PC-9 (cell line): Measurements from ENCODE around the gene HMOX1. TPM values are rescaled to one million over a fixed set of nuclear protein-coding genes. Genes with fewer than 3 reads are reported as not detected.

Experiments
- Bru-seq: library from RNA; stranded (reverse); fragments of 400-500 nt; gene quantifications from one replicate; lab custom pipeline; 2021; lab: Mats Ljungman, UMichigan
- BruChase-seq, 2 experiments: library from RNA; stranded (reverse); fragments of 400-500 nt; gene quantifications; one replicate each; lab custom pipeline; 2021; lab: Mats Ljungman, UMichigan
- BruUV-seq: library from RNA; stranded (reverse); fragments of 400-500 nt; replicated peaks from 2 replicates; lab custom pipeline; 2021; lab: Mats Ljungman, UMichigan
- CTCF ChIA-PET: fragments of 300-600 bp; sonication (Branson Sonifier 250); formaldehyde crosslinking; loops from one replicate; lab custom pipeline; 2022; ENCODE audit warnings: antibody characterized with exemption; lab: Charles Lee
- POLR2A ChIA-PET: fragments of 300-600 bp; sonication (Branson Sonifier 250); formaldehyde crosslinking; loops from one replicate; lab custom pipeline; 2022; ENCODE audit warnings: antibody characterized with exemption; ENCODE audit not compliant: unreplicated experiment; lab: Charles Lee
- DNase-seq, 2 experiments: peaks; one replicate each; pipeline versions ENCODE4 v3.0.0 to v3.0.0-alpha.2; 2015 to 2022; ENCODE audit warnings: mixed read lengths in 1 of 2
- H2AFZ ChIP-seq: fragments of 200-600 bp; sonication (generic); 2 replicates; pipeline ENCODE4 v1.8.1; 2017; ENCODE audit warnings: antibody characterized with exemption
- H3F3A ChIP-seq: fragments of 200-600 bp; sonication (generic); 2 replicates; pipeline ENCODE4 v1.8.1; 2017; ENCODE audit warnings: antibody characterized with exemption, mild to moderate bottlenecking, low read depth; ENCODE audit not compliant: insufficient read depth
- H3K27ac ChIP-seq: fragments of 200-600 bp; sonication (generic); 2 replicates; pipeline ENCODE4 v1.6.1; 2016; ENCODE audit warnings: mixed run types
- H3K27me3 ChIP-seq: fragments of 200-600 bp; sonication (generic); 2 replicates; pipeline ENCODE4 v1.6.1; 2016; ENCODE audit warnings: low read depth, mixed run types; ENCODE audit not compliant: insufficient read depth
- H3K36me3 ChIP-seq: fragments of 200-600 bp; sonication (generic); 2 replicates; pipeline ENCODE4 v1.6.1; 2016; ENCODE audit warnings: low read depth, mixed run types
- H3K4me1 ChIP-seq: fragments of 200-600 bp; sonication (generic); replicated peaks from 2 replicates; pipeline ENCODE4 v1.6.1; 2016; ENCODE audit warnings: mixed run types; ENCODE audit not compliant: insufficient read depth
- H3K4me2 ChIP-seq: fragments of 200-600 bp; sonication (generic); 2 replicates; pipeline ENCODE4 v1.6.1; 2017; ENCODE audit warnings: mixed run types
- H3K4me3 ChIP-seq: fragments of 200-600 bp; sonication (generic); 2 replicates; pipeline ENCODE4 v1.6.1; 2016; ENCODE audit warnings: mixed run types
- H3K79me2 ChIP-seq: fragments of 200-600 bp; sonication (generic); 2 replicates; pipeline ENCODE4 v1.6.1; 2017; ENCODE audit warnings: low read depth, mixed run types
- H3K9me2 ChIP-seq: fragments of 200-600 bp; sonication (generic); 2 replicates; pipeline ENCODE4 v1.8.1; 2017; ENCODE audit warnings: mild to moderate bottlenecking; ENCODE audit not compliant: insufficient read depth
- H3K9me3 ChIP-seq: fragments of 200-600 bp; sonication (generic); 2 replicates; pipeline ENCODE4 v1.8.1; 2016; ENCODE audit warnings: low read depth; ENCODE audit not compliant: insufficient read depth
- H4K20me1 ChIP-seq: fragments of 200-600 bp; sonication (generic); 2 replicates; pipeline ENCODE4 v1.8.1; 2017; ENCODE audit not compliant: insufficient read depth
- EZH2 ChIP-seq: fragments of 200-600 bp; sonication (generic); IDR thresholded peaks from 2 replicates; pipeline ENCODE4 v1.8.0; 2017; ENCODE audit warnings: antibody characterized with exemption, low read depth
- intact Hi-C: fragments of 100-400 bp; cut with micrococcal nuclease; formaldehyde crosslinking; loops from one replicate; pipeline ENCODE4 v1.10.0; 2022; ENCODE audit not compliant: unreplicated experiment
- long read RNA-seq: library from polyadenylated mRNA; stranded (forward); transcript quantifications from one replicate; pipeline ENCODE4 v2.0.0, GENCODE V29; 2022
- total RNA-seq: library from RNA; stranded (reverse); gene quantifications from 2 replicates; pipeline ENCODE4 v1.2.3, GENCODE V29; 2021
- TF ChIP-seq, protein P1 (sequence below): fragments of 200-600 bp; sonication (generic); conservative IDR thresholded peaks from 2 replicates; pipeline ENCODE4 v1.6.1; 2017; ENCODE audit warnings: mixed run types, antibody characterized with exemption, mild to moderate bottlenecking, moderate library complexity

HMOX1 gene, protein sequence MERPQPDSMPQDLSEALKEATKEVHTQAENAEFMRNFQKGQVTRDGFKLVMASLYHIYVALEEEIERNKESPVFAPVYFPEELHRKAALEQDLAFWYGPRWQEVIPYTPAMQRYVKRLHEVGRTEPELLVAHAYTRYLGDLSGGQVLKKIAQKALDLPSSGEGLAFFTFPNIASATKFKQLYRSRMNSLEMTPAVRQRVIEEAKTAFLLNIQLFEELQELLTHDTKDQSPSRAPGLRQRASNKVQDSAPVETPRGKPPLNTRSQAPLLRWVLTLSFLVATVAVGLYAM
- total RNA-seq (18.4 and 23.7 TPM in 2 replicates), Bru-seq, nascent RNA (percentile 60 among the genes with signal in this experiment), BruChase-seq, experiment 1, labeled RNA remaining after a 2-hour chase (percentile 51 among the genes with signal in this experiment), BruChase-seq, experiment 2, labeled RNA remaining after a 6-hour chase (percentile 61 among the genes with signal in this experiment)
- long read RNA-seq, transcript HMOX1-201 (5 exons, 1,822 nt) = major isoform, 6 of 14 reads
- long read RNA-seq, partial matches to known transcripts = 7 of 14 reads
- long read RNA-seq, other reads (novel, unspliced or antisense) = 1 of 14 reads

DNA sequence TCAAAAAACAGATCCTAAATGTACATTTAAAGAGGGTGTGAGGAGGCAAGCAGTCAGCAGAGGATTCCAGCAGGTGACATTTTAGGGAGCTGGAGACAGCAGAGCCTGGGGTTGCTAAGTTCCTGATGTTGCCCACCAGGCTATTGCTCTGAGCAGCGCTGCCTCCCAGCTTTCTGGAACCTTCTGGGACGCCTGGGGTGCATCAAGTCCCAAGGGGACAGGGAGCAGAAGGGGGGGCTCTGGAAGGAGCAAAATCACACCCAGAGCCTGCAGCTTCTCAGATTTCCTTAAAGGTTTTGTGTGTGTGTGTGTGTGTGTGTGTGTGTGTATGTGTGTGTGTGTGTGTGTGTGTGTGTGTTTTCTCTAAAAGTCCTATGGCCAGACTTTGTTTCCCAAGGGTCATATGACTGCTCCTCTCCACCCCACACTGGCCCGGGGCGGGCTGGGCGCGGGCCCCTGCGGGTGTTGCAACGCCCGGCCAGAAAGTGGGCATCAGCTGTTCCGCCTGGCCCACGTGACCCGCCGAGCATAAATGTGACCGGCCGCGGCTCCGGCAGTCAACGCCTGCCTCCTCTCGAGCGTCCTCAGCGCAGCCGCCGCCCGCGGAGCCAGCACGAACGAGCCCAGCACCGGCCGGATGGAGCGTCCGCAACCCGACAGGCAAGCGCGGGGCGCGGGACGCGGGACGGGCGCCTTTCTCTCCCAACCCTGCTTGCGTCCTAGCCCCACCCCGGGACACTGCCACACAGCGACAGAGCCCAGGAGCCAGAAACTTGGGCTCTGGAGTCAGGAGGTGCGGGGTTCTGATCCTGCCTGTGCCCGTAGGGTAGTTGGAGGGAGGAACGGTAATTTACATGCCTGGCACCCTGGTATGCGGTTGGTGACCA, at the start of gene HMOX1:
Gene HMOX1 (plus strand): TSS at position 560 of the 887 bp plus-strand sequence. CDS start 78 bp downstream, at position 638.
- intact Hi-C loops = no loop called here
- POLR2A ChIA-PET = interaction anchor here (0.5 to 0.7 kb wide), 4 partner anchors 30 to 132 kb away, joined by 3 to 11 read pairs (median 5); no protein-coding TSS in a partner anchor
- no TSS peak for BruUV-seq

DNA sequence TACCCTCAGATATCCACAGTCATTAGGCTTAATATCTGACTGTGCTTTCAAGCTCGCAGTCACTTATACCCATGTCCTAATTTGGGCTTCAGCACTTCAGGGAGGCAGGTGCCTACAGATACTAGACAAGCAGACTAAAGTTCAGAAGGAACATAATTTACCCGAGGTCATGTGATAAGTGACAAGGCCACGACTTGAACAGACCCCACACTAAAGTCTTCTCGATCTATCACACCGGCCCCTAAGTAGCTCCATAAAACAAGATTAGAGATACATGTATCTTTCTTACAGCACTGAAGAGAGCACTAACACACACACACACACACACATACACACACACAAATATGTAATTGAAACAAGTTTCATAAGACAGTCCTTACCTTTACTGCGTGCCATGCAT, 48.6 kb upstream of the HMOX1 start:
- Histone ChIP-seq H3K4me2 (no peak overlapping the region), H3K4me3 (no peak overlapping the region), H3K4me1 (0 out of 2 replicates have a peak, but pooled peaks cover 4% of the 10 kb centered on the region), H3K36me3 (peaks cover 14% of the 10 kb centered on the region), H3K27me3 (no peaks in the 10 kb centered on the region), H2AFZ (no peak overlapping the region), H3K9me3 (no peaks in the 10 kb centered on the region), H3K79me2 (no peaks in the 10 kb centered on the region), H4K20me1 (no peaks in the 10 kb centered on the region; the same call in 1 of the 2 replicates), H3F3A (peaks cover 8% of the 10 kb centered on the region; the same call in 1 of the 2 replicates), H3K9me2 (no peaks in the 10 kb centered on the region), H3K27ac (no peak overlapping the region)
- intact Hi-C loops = no loop called here
- ChIA-PET POLR2A (no interaction called here), CTCF (no interaction called here)
- no peak for DNase-seq
- BruUV-seq = no TSS peak
- TF ChIP-seq, protein P1, sequence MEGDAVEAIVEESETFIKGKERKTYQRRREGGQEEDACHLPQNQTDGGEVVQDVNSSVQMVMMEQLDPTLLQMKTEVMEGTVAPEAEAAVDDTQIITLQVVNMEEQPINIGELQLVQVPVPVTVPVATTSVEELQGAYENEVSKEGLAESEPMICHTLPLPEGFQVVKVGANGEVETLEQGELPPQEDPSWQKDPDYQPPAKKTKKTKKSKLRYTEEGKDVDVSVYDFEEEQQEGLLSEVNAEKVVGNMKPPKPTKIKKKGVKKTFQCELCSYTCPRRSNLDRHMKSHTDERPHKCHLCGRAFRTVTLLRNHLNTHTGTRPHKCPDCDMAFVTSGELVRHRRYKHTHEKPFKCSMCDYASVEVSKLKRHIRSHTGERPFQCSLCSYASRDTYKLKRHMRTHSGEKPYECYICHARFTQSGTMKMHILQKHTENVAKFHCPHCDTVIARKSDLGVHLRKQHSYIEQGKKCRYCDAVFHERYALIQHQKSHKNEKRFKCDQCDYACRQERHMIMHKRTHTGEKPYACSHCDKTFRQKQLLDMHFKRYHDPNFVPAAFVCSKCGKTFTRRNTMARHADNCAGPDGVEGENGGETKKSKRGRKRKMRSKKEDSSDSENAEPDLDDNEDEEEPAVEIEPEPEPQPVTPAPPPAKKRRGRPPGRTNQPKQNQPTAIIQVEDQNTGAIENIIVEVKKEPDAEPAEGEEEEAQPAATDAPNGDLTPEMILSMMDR = no peak
- no peak for TF ChIP-seq EZH2

More for the DNA sequence above, at the start of gene HMOX1:
- H2AFZ ChIP-seq = peak within 1 kb of the TSS; percentile 86
- H3K27ac ChIP-seq = peak within 1 kb of the TSS; percentile 55
- H3K4me3 ChIP-seq = peak within 1 kb of the TSS; percentile 68
- peak; percentile 73 to 87 for DNase-seq
- CTCF ChIA-PET = interaction anchor here (0.5 to 0.7 kb wide), 4 partner anchors 10 to 535 kb away, joined by 3 to 18 read pairs (median 4); no protein-coding TSS in a partner anchor
- H3K4me1 ChIP-seq = peaks cover 64% of the 10 kb centered on the region
- no peak for TF ChIP-seq EZH2
- TF ChIP-seq, protein P1 = no peak
- H3K36me3 ChIP-seq = peaks cover 6% of the 10 kb centered on the region; the same call in 1 of the 2 replicates
- H3K9me2 ChIP-seq = no peaks in the 10 kb centered on the region
- 0 out of 2 replicates have a peak, but pooled peaks cover 4% of the 10 kb centered on the region for H3K79me2 ChIP-seq
- H3K27me3 ChIP-seq = no peaks in the 10 kb centered on the region
- no peaks in the 10 kb centered on the region for H4K20me1 ChIP-seq
- no peaks in the 10 kb centered on the region for H3K9me3 ChIP-seq
- peak within 1 kb of the TSS; percentile 86 for H3K4me2 ChIP-seq
- H3F3A ChIP-seq = peaks cover 51% of the 10 kb centered on the region
